Activated B cell treated with CpG ODN at 0.5 μM for 24 hours (primary cell): ENCODE data around the gene SEMA3D. TPM values are rescaled to one million over a fixed set of nuclear protein-coding genes. Genes with fewer than 3 reads are reported as not detected.

ENCODE experiments used
- ATAC-seq: fragments of 200-7000 bp; cut with Tn5 transposase; one replicate; pipeline ENCODE4 v1.10.0; 2021; ENCODE audit warnings: low read depth, mild to moderate bottlenecking, moderate library complexity
- CTCF ChIA-PET: fragments of 350-600 bp; sonication (Branson Sonifier 250); formaldehyde crosslinking; loops from one replicate; lab custom pipeline; 2021; ENCODE audit warnings: antibody characterized with exemption; lab: Charles Lee
- POLR2A ChIA-PET: fragments of 350-600 bp; sonication (Branson Sonifier 250); formaldehyde crosslinking; loops from one replicate; lab custom pipeline; 2021; ENCODE audit warnings: antibody characterized with exemption; lab: Charles Lee
- DNase-seq: peaks from one replicate; pipeline ENCODE4 v3.0.0; 2022
- H3K27ac Mint-ChIP-seq: one replicate; pipeline ENCODE4 v1.8.0; 2020; ENCODE audit warnings: mixed read lengths
- H3K27me3 Mint-ChIP-seq: one replicate; pipeline ENCODE4 v1.8.0; 2021; ENCODE audit warnings: mixed read lengths
- H3K36me3 Mint-ChIP-seq: one replicate; pipeline ENCODE4 v1.8.0; 2021; ENCODE audit warnings: low read depth, mixed read lengths
- H3K4me1 Mint-ChIP-seq: one replicate; pipeline ENCODE4 v1.8.0; 2021; ENCODE audit warnings: mixed read lengths
- H3K4me3 Mint-ChIP-seq: one replicate; pipeline ENCODE4 v1.8.0; 2020; ENCODE audit warnings: mild to moderate bottlenecking, mixed read lengths
- H3K9me3 Mint-ChIP-seq: one replicate; pipeline ENCODE4 v1.8.0; 2020; ENCODE audit warnings: mixed read lengths
- CTCF ChIP-seq: fragments of 200-600 bp; IDR thresholded peaks from one replicate; pipeline ENCODE4 v1.8.0; 2022; ENCODE audit warnings: antibody characterized with exemption, mild to moderate bottlenecking
- intact Hi-C: fragments of 100-400 bp; cut with micrococcal nuclease; formaldehyde crosslinking; loops from one replicate; pipeline ENCODE4 v1.15.1; 2024
- total RNA-seq: library from RNA; stranded (reverse); gene quantifications from 2 replicates; pipeline ENCODE4 v1.2.3, GENCODE V29; 2022

The SEMA3D gene
- total RNA-seq, 1 donor from 2014 or later, result not detected

DNA sequence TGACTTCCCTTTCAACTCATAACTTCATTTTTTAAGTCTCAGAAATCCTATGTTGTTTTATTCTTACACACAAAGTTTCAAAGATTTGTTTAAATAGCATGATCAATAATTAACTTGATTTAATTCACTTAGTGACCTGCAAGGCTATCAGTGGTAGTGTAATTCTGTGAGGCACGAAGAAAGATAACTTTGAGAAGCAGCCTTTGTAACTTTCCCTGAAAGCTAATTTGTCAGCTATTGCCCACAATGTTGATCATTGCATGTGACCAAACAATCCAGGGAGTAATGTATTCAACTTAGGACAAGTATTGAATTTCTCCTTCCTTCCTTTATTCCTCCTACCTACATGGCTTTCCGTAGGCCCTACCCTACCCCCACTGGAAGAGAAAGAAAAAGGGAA is 111.0 kb downstream of the SEMA3D start:
- CTCF ChIA-PET, result no interaction called here
- no peak for DNase-seq
- intact Hi-C loops, result no loop called here
- ATAC-seq, result no peak
- Mint-ChIP-seq H3K36me3 (no peaks in the 10 kb centered on the region), H3K4me1 (no peaks in the 10 kb centered on the region), H3K27me3 (no peaks in the 10 kb centered on the region), H3K4me3 (no peak overlapping the region), H3K27ac (no peak overlapping the region), H3K9me3 (no peaks in the 10 kb centered on the region)
- POLR2A ChIA-PET, result no interaction called here
- no peak for TF ChIP-seq CTCF

GRCh38 chr7:85074992-85075391 is 111.9 kb downstream of the SEMA3D start:
- Mint-ChIP-seq H3K4me3 (no peak overlapping the region), H3K9me3 (no peaks in the 10 kb centered on the region), H3K36me3 (no peaks in the 10 kb centered on the region), H3K4me1 (no peaks in the 10 kb centered on the region), H3K27me3 (no peaks in the 10 kb centered on the region), H3K27ac (no peak overlapping the region)
- ATAC-seq (no peak), DNase-seq (no peak)
- ChIA-PET CTCF (no interaction called here), POLR2A (no interaction called here)
- no peak for TF ChIP-seq CTCF
- intact Hi-C loops, result no loop called here

GRCh38 chr7:85074016-85074415 is 112.8 kb downstream of the SEMA3D start:
- Mint-ChIP-seq H3K36me3 (no peaks in the 10 kb centered on the region), H3K4me3 (no peak overlapping the region), H3K4me1 (no peaks in the 10 kb centered on the region), H3K27ac (no peak overlapping the region), H3K9me3 (no peaks in the 10 kb centered on the region), H3K27me3 (no peaks in the 10 kb centered on the region)
- ATAC-seq (no peak), DNase-seq (no peak)
- CTCF ChIA-PET, result no interaction called here
- POLR2A ChIA-PET, result no interaction called here
- intact Hi-C loops, result no loop called here
- no peak for TF ChIP-seq CTCF

DNA sequence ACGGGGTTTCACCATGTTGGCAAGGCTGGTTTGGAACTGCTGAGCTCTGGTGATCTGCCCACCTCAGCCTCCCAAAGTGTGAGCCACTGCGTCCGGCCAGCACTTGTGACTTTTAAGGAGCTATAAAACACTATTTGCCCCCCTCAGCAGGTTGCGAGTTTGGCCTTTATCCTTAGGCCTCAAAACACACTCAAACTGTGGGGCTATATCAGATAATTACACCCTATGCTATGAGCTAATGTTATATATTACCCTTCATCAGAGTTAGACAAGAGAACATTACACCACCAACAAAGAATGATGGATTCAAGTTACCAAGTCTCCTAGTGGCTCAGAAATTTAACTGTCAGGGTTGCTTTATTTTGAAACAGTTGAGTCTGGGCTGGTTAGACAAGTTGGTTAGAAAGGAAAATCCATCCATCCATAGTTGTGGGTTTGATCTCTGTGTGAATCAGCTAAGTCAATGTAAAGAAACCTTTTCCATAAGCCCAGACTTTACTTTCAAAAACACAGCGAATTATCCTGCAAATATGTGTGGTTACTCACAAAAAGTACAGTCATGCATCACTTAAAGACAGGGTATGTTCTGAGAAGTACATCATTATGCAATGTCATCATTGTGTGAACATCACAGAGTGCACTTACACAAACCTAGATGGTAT is 115.8 kb downstream of the SEMA3D start:
- Mint-ChIP-seq H3K4me3 (no peak overlapping the region), H3K9me3 (no peaks in the 10 kb centered on the region), H3K27me3 (no peaks in the 10 kb centered on the region), H3K4me1 (no peaks in the 10 kb centered on the region), H3K27ac (no peak overlapping the region), H3K36me3 (no peaks in the 10 kb centered on the region)
- no peak for TF ChIP-seq CTCF
- POLR2A ChIA-PET, result no interaction called here
- DNase-seq (no peak), ATAC-seq (no peak)
- CTCF ChIA-PET, result no interaction called here
- intact Hi-C loops, result no loop called here

DNA sequence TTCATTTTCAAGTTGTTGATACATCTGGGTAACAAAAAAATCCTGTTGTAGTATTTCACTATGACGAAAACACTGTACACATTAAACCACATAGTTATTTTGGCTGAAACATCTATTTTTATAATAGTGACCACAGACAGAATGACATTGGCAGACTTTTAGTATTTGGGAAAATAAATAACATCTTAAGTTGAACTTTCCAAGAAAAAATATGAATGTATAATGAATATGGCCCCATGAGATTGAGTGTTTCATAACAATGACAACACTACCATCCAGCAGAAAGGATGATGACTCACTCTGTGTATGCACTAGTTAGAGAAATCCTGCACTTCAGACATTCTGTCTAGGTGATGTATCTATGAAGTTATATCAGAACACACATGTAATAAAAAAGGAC is 118.1 kb downstream of the SEMA3D start:
- no peaks in the 10 kb centered on the region for H3K4me1 Mint-ChIP-seq
- ChIA-PET CTCF (no interaction called here), POLR2A (no interaction called here)
- no peaks in the 10 kb centered on the region for H3K27me3 Mint-ChIP-seq
- no peak overlapping the region for H3K27ac Mint-ChIP-seq
- DNase-seq, result no peak
- H3K36me3 Mint-ChIP-seq, result no peaks in the 10 kb centered on the region
- H3K9me3 Mint-ChIP-seq, result no peaks in the 10 kb centered on the region
- H3K4me3 Mint-ChIP-seq, result no peak overlapping the region
- ATAC-seq, result no peak
- no peak for TF ChIP-seq CTCF
- intact Hi-C loops, result no loop called here
